H1 (cell line): Measurements from ENCODE around the gene UBE2Q2. TPM values are rescaled to one million over a fixed set of nuclear protein-coding genes. Genes with fewer than 3 reads are reported as not detected.

Experiments used
- HDAC2 ChIP-seq, 2 experiments: fragments of 300-600 bp in 1 of 2; sonication (generic) in 1 of 2; IDR thresholded peaks; 2 replicates each; pipeline ENCODE4 v1.6.1; 2011 to 2012; ENCODE audit warnings: low read depth in 2 of 2, low read length in 2 of 2, mild to moderate bottlenecking in 2 of 2, moderate library complexity in 2 of 2, borderline replicate concordance in 1 of 2, inconsistent platforms in 1 of 2
- MAFK ChIP-seq: IDR thresholded peaks from 2 replicates; pipeline ENCODE4 v1.6.1; 2012; ENCODE audit warnings: low read depth, mild to moderate bottlenecking, improper control_type of control experiment, low read length
- polyA plus RNA-seq, 7 experiments: library from polyadenylated mRNA; depleted of rRNA in 3 of 7; stranded (reverse) in 5 of 7; unstranded in 2 of 7; fragments of >200 nt in 5 of 7; fragments of 200-250 nt in 2 of 7; gene quantifications; 1 replicate in 5 of 7; 2 replicates in 1 of 7; 4 replicates in 1 of 7; pipeline versions ENCODE4 v1.2.1 to v1.2.3, GENCODE V29; 2011 to 2013; ENCODE audit warnings: missing spikeins in 2 of 7, mixed read lengths in 2 of 7
- total RNA-seq: library from RNA; stranded (reverse); fragmentation: NEBNext Ultra II Directional; extraction: Animal tissue kit (Norgen Biotek cat#: 25700); gene quantifications from 2 replicates; pipeline ENCODE4 v1.2.1, GENCODE V29; 2021
- TF ChIP-seq, protein P1 (sequence below): IDR thresholded peaks from 2 replicates; pipeline ENCODE4 v1.6.1; 2012; ENCODE audit warnings: low read length, inconsistent platforms

UBE2Q2 gene
- total and polyA plus RNA-seq, 2 of the 8 experiments (the other 6 are each of a cell fraction or from before 2014, with no cell fraction given), result 10.1 to 22.7 TPM

DNA sequence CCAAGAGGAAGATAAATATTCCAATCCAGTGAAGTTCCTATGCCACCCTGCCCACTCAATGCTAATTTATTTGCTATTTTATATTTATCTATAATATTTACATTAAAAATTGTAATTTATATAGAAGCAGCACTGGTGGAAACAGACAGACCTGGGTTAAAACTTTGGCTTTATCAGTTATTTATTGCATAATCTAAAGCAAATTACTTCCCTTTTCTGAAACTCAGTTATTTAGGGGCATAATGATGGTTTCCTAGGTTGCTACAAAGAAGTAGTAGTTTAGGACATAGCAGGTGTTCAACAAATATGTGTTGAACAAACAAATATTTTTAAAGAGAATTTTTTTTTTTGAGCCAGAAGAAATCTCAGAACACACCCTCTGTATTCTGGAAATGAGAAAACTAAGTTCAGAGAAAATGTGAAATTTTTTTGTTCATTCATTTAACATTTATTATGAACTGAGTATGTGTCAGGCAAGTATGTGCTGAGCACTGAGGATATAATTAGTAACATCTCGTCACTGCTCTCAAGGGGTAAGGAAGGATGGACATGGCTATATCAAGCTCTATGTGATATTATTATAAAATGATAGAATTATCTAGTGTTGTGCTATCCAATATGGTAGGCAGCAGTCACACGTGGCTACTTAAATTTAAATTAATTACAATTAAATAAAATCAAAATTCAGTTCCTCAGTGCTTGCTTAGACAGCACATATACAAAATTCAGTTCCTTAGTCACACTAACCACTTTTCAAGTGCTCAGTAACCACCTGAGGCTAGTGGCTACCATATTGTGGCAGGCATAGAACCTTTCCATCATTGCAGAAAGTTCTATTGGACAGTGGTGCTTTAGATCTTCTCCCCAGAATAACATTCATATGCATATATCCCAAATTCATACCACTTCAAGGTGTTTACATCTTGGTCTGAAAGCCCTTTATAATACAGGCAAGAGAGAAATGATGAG is 7.0 kb upstream of the UBE2Q2 start (continued):
- TF ChIP-seq, protein P1, sequence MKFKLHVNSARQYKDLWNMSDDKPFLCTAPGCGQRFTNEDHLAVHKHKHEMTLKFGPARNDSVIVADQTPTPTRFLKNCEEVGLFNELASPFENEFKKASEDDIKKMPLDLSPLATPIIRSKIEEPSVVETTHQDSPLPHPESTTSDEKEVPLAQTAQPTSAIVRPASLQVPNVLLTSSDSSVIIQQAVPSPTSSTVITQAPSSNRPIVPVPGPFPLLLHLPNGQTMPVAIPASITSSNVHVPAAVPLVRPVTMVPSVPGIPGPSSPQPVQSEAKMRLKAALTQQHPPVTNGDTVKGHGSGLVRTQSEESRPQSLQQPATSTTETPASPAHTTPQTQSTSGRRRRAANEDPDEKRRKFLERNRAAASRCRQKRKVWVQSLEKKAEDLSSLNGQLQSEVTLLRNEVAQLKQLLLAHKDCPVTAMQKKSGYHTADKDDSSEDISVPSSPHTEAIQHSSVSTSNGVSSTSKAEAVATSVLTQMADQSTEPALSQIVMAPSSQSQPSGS, result no peak
- TF ChIP-seq HDAC2 (IDR thresholded peaks at IDR 0.05; ENCODE audit: borderline replicate concordance in 1 of 2, low read depth in 2 of 2, low read length in 2 of 2) (no peak), MAFK (no peak)
